Myocyte (in vitro differentiated cells): ENCODE data around the gene CPM. TPM values are rescaled to one million over a fixed set of nuclear protein-coding genes. Genes with fewer than 3 reads are reported as not detected.

Experiments used
- DNase-seq: peaks from one replicate; pipeline ENCODE4 v3.0.0-alpha.2; 2012; ENCODE audit warnings: low read depth
- total RNA-seq: library from RNA; depleted of rRNA; stranded (reverse); fragments of >200 nt; gene quantifications from 2 replicates; pipeline ENCODE4 v1.2.3, GENCODE V29; 2014

CPM gene
- total RNA-seq, 1 donor from 2014 or later = 3.0 TPM

GRCh38 chr12:68905733-68906132, 27.2 kb downstream of the CPM start:
- no peak for DNase-seq

GRCh38 chr12:68904351-68904962, 28.5 kb downstream of the CPM start:
- DNase-seq = no peak

- DNase-seq = no peak
Measured at GRCh38 chr12:68903511-68903910, 29.5 kb downstream of the CPM start.

GRCh38 chr12:68901551-68901950, 31.4 kb downstream of the CPM start:
- no peak for DNase-seq

- no peak for DNase-seq
Measured at GRCh38 chr12:68901145-68901544, 31.8 kb downstream of the CPM start.

- DNase-seq = no peak
Measured at GRCh38 chr12:68900241-68900640, 32.7 kb downstream of the CPM start.

GRCh38 chr12:68899251-68899771, 33.7 kb downstream of the CPM start:
- DNase-seq = peak; percentile 64

GRCh38 chr12:68896881-68897540, 36.0 kb downstream of the CPM start:
- no peak for DNase-seq

- DNase-seq = no peak
Measured at GRCh38 chr12:68894276-68894855, 38.6 kb downstream of the CPM start.

GRCh38 chr12:68893741-68894140, 39.2 kb downstream of the CPM start:
- no peak for DNase-seq

- DNase-seq = no peak
Measured at GRCh38 chr12:68893201-68893600, 39.8 kb downstream of the CPM start.

GRCh38 chr12:68891141-68891540, 41.8 kb downstream of the CPM start:
- DNase-seq = no peak

GRCh38 chr12:68890701-68891113, 42.3 kb downstream of the CPM start:
- DNase-seq = no peak

- DNase-seq = no peak
Measured at GRCh38 chr12:68888243-68888642, 44.7 kb downstream of the CPM start.

- no peak for DNase-seq
Measured at GRCh38 chr12:68887641-68888040, 45.3 kb downstream of the CPM start.

GRCh38 chr12:68886636-68887572, 46.1 kb downstream of the CPM start:
- DNase-seq = no peak

GRCh38 chr12:68885381-68885780, 47.6 kb downstream of the CPM start:
- DNase-seq = no peak

GRCh38 chr12:68884251-68884650, 48.7 kb downstream of the CPM start:
- no peak for DNase-seq

- DNase-seq = no peak
Measured at GRCh38 chr12:68883151-68883550, 49.8 kb downstream of the CPM start.

GRCh38 chr12:68882251-68882964, 50.6 kb downstream of the CPM start:
- no peak for DNase-seq
